GM19438 (cell line): ENCODE data around the gene AP2B1.

ENCODE experiments used
- ATAC-seq: cut with Tn5 transposase; IDR thresholded peaks from one replicate; pipeline ENCODE4 v1.9.1; 2021; ENCODE audit warnings: low read depth; ENCODE audit not compliant: unreplicated experiment

The AP2B1 gene

DNA sequence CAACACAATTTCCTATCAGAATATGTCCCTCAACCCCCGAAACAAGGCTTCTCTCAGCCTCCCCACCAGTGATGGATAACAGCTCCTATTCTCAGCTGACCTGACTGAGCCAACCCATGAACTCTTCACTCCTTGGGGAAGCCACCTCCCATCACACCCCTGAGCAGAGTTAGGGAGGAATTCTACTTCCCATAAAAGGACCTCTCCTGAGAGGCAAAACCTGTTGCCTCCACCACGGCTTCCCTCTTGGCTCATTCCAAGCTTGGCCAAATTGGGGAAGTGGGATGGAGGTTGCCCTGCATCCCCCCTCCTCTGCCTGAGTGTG, 138.6 kb downstream of the AP2B1 start:
- no peak for ATAC-seq

DNA sequence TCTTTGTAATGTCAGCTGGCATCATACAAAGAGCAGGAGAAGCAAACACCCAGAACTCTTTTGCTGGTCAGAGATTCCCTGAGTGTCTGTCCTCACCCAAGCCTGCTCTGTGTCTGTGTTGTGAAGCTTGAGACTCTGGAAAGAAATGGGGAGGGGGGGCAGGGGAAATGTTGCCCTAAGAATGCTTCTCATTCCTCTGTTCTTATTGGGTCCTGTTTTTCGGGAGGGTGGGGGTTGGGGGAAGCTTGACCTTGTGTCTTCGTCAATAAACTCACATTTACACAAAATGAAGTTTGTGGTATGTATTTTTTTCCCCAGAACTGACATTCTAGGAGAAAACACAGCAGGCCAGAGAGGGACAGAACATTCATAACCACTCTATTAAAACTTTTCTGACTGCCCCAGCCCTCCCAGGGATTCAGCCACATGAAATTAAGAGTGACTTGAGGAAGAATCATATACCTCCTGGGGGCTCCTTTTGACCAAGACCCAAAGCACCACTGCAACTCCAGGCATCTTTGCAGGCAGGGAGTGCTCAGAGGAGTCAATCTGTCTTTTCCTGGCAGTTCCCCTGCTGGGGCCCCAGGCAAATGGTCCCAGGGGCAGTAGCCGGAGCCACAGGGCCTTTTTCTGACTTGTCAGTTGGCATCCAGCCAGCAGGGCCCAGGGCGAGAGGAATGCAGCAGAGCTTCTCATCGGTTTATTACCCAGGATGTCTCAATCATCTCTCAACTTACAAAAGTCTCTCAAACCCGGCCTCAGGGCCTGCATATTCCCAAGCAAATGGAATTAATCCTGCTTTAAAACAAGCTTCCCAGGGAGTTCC, 139.2 kb downstream of the AP2B1 start:
- ATAC-seq: no peak

DNA sequence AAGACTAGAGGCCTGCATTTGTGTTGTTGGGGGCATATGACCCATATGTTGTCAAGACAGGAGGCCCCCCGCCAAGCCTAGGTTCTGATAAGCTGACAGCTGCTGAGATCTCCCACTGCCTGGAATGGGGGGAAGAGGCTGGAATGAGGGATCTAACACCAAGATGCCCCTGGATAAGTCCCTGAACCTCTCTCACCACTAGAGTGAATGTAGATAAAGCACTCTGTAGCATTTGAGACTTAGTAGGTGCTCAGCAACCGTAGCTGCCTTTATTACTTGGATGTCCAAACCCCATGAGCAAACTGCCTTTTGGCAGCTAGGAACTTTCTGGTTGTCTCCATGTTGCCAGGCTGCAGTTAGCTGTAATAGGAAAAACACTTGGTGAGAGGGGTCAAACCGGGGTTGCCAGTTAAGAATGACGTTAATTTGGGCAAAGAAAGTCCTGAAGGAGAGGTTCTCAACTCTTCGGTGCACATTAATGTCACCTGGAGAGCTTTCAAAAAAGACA, 139.9 kb downstream of the AP2B1 start:
- ATAC-seq: no peak

DNA sequence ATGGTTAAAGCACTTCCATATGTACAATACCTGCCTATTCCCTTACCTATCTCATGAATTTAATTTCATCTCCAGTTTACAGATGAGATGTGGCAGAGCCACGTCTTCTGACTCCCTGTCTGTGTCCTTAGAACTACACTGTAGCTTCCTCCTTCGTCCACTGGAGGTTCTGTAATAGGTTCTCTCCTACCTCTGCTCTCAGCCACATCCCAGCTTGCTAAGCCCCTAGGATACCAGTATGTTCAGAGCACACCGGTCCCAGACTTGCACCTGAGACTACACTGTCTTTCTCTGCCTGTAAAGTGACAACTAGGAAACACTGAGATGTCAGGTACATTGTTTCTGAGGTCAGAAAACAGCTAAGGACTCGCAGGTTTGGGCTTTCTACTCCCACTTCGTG, 140.5 kb downstream of the AP2B1 start:
- ATAC-seq: no peak

DNA sequence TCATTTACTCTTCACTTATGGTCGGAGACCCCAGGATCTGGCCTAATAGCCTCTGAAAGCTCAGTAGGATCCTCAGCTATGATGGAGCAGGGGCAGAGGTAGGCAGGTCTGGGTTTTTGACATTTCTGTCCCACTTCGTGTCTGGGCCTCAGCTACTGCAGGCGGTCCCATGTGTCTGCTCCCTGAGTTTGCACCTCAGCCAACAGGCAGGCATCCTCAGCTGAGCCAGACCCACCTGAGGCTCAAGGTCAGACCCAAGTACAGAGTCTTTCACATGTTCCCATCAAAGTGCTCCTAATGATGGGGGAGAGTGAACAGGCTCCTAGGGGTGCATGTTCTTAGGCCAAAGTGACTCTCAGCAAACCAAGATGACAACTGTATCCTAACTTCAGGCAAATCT, 141.4 kb downstream of the AP2B1 start:
- ATAC-seq: no peak

DNA sequence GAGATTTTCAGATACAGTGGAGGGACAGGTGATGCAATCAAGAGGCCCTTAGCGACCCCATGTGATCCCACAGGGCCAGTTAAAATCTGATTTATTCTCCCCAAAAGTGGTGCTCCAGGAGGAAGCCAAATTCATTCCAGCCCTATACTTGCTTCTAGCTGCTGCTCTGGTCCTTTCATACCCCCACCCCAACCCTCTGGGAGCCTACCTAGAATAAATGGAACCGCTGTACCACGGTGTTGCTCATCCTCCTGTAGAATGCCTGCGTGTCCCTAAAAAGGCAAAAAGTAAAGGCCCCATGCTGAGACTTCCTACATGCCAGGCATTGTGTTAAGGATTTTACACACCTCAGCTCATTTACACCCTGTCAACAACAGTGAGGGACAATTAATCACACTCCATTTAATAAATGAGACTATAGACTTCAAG, 142.3 kb downstream of the AP2B1 start:
- ATAC-seq: no peak

DNA sequence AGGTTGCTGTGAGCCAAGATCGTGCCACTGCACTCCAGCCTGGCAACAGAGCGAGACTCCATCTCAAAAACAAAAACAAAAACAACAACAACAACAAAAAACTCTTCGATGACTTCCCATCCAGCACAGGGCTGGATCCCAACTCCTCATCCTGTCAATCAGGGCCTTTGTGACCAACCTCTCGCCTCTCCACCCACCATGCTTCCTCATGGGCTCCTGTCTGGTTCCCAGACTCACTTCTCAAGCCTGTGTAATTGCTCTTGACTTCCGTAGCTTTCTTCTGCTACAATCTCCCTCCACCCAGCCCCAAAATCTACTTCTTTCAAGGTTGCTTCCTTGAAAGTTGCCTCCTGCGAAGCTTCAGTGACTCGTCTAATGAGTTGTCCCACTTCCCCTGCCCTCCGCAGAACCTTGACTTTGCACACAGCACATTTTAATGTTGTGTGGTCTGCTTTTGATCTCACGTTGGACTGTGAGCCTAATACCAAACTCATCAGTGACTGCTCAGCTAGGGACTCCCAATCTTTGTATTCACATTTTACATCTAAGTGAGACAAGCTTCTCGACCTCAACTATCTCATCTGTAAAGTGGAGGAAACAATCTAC, 143.4 kb downstream of the AP2B1 start:
- no peak for ATAC-seq

DNA sequence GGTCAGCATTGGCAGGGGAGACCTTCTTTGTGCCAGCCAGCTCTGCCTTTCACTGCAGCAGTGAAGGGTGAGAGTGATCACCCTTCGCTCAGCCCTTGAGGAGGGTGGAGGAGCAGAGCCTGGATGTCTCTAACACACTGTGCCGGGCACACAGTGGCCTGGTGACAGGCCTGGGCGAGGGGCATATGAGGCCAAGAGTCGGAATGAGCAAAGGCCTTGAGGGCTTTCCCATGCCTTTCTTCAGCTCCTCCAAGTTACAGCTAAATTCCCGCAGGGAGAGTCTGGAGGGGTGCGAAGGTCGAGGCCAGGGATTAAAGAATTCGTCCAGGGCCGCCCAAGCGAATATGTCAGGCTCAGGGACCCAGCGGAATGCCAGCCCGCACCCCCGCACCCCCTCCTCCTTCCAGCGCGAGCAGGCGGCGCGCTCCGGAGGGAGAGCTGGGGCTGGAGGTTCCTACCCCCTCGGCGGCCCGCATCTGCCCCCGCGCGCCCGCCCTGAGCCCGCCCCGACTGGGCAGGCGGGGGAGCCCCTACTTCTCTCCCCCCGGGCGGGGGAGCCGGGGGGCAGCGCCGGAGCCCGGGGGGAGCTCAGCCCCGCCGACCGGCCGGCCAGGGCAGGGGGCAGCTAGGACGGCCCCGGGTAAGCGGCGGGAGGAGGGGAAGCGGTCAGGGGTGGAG, 144.3 kb downstream of the AP2B1 start, which contains the start of gene RASL10B:
RASL10B (plus strand) TSS at position 401 of the 678 bp plus-strand sequence. CDS start 3,546 bp downstream, outside the sequence.
- no peak for ATAC-seq

DNA sequence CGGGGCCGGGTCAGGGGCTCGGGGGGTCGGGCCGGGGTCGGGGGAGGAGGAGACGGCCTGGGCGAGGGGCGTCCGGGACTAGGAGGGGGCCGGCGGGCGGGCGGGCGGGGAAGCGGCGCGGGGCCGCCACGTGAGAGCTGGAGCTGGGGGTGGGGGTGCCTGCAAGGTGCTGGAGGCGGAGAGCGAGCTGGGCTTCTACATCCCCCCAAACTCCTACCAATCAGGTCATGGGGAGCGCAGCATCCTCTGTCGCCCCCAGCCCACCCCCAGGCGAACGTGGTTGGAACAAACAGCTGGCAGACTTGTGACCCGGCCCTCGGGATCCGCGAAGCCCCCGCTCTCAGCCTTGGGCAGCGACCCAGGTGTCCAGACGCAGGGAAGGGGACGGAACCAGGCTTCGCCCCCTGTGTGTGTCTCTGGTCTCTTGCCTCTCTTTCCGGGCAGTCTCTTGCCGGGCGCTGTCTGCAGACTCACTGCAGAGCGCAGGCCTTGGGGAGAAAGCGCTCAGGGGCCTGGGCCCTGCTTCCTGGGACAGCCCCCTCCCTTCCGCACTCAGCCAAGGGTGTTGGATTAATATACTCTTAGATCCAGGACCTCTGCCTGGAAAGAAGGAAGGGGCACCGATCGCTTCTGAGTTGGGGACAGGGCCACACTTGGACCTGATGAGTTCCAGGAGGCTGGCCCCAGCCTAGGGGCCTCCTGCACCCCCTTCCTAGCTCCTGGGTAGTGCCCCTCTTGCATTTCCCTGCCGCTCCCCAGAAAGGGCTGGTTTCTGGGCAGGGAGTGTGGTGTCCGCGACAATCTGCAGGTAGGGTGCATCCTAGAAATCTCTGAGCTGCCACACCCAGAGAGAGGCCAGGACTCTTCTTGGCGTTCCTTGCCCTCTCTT, 145.0 kb downstream of the AP2B1 start:
- ATAC-seq: no peak

DNA sequence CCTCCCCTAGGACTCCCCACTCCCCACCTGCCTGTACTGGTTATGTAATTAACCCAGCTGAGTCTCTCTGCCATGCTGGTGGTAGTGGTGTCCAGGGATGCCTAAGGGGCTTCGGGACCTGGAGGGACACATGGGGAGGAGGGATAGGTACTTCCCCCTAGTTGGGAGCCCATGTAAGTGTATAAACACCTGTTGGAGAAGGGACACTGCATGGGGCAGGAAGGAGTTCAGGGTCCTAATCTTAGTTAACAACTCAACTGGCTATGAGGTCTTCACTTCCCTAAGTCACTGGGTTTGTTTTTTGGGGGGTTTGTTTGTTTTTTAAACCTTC, 145.6 kb downstream of the AP2B1 start:
- no peak for ATAC-seq

DNA sequence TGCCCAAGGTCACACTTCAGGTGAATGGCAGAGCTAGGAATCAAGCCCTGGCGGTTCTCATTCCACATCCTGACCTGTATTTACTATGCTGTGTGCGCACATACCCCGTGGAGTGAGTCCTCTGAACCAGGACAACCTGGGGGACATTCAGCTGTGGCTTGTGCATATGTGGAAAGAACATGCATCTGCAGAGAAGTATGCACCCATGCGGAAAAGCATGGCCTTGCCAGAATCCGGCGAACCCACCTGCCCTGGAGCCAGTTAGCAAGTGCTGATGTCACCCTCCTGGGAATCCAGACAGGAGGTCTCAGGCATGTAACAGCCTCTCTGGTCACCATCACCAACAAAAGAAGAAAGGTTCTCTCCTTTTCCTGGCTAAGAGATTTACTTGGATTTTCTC, 146.2 kb downstream of the AP2B1 start:
- no peak for ATAC-seq

DNA sequence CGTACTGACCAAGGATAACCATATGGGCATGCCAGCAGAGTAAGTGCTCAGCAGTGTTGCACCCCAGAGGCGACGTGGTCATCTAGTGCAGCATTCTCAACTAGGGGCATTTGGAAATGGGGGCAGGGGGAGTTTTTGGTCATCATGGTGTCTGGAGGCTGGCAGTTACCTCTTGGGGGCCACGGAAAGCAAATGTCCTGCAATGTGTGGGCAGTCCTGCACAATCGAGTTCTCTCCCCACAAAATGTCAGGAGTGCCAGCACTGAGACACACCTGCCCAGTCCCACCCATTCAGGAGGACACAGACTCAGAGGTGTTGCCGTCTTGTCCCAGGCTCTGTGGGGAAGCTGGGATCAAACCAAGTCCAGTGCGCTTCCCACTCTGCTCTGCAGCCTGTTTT, 147.3 kb downstream of the AP2B1 start:
- no peak for ATAC-seq

DNA sequence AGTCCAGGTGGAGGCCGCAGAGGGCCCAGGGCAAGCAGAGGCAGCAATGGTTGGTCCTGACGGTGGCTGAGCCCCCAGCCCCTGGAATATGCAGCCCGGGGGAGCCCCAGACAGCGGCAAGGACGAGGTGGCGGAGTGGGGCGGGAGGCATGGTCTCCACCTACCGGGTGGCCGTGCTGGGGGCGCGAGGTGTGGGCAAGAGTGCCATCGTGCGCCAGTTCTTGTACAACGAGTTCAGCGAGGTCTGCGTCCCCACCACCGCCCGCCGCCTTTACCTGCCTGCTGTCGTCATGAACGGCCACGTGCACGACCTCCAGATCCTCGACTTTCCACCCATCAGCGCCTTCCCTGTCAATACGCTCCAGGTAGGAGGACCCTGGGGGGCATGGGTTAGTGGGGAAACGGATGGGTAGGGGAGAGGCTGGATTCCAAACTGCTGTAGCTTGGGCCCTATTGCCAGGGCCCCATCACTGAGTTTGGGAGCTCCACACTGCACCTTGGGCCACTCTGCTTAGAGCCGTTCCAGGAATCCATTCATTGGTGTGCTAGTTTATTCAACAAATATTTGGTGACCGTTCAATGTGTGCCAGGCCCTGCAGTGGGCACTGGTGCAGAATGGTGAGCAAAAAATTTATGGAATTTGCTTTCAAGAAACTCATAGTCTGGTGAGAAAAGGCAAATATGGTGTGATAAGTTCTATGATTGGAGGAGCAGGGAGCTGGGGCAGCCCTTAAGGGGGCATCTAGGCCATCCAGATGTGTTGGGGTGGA, 148.1 kb downstream of the AP2B1 start:
- no peak for ATAC-seq

DNA sequence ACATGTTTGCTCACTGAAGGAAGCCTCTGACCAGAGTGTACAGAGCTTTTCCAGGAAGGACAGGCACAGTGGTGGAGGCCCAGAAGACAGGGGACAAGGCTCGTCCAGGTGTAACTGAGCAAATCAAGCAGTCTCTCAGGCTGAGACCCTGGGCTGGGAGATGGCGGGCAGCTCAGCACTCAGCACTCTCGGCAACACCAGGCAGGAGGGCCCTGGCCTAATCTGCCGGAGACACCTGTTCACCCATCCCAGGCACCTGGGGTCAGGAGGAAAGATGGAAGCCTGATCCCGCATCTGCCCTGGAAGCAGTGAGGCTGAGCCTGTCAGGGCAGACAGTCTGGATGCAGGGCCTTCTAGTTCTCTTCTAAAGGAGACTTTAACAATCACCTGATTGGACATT, 149.1 kb downstream of the AP2B1 start:
- ATAC-seq: no peak

DNA sequence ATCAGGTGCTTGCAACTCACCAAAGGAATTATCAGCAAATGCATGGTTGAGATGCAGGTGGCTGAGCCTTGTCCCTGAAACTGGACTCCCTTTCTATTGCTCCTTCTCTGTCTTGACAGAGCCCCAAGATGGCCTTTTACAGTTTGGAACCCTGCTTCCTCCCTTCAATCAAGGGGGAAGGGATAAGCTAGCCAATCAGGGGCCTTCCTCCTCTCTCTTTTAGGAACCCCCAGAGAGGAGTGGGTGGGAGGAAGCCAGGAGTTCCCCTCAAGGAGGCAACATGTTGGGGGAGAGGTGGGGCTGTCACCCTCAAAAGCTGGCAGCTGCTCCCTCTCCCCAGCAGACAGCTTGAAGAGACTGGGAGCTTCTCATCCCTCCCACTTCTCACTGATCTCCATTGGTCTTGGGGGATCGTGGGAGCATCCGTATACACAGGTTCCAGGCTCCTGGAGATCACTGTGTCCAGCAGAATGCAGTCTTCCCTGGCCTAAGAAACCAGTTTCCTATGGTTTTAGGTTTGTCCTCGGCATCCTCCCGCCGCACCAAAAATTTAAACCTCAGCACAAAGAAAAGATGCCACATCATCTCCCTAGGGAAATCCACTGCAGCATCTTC, 151.5 kb downstream of the AP2B1 start:
- no peak for ATAC-seq

DNA sequence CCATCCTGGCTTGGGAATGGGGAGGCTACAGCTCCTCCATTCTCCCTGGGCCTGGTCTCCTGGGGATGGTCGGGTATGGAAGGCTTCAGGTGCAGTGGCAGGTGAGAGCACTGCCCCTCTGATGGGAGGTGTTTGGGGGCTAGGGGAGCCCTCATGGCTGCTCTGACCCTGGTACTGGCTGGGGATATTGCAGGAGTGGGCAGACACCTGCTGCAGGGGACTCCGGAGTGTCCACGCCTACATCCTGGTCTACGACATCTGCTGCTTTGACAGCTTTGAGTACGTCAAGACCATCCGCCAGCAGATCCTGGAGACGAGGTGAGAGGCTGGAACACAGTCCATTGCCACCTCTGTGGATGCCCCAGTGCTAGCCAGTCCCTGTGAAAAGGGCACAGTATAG, 153.1 kb downstream of the AP2B1 start:
- ATAC-seq: no peak

DNA sequence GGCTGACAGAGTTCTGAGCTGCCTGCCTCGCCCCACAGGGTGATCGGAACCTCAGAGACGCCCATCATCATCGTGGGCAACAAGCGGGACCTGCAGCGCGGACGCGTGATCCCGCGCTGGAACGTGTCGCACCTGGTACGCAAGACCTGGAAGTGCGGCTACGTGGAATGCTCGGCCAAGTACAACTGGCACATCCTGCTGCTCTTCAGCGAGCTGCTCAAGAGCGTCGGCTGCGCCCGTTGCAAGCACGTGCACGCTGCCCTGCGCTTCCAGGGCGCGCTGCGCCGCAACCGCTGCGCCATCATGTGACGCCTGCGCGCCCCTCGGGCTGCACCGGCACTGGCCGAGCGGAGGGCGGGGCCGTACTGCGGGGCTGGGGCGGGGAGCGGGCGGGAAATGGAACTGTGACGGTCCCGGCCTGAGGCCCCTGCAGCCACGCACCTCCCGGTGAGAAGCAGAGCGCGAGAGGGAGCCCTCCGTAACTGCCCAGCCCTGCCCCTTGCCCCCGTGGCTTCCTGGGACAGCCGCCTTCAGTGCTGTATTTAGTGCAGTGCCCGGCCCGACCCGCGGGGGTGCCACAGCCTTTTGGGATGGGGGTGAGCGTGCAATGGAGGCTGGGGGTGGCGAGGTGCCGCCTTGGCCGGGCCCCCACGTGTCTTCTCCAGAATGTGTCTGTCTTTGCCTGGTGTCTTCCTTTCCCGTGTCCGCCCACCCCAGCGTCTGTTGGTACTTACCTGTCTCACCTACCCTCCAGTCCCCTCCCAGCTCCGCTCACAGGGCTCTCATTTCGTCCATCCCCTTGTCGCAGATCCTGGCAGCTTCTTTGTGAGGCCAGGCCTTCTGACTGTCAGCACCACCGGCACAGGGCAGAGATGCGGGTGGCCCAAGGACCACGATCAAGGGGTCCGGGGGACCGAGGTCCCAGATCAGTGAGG, 154.1 kb downstream of the AP2B1 start:
- ATAC-seq: no peak

DNA sequence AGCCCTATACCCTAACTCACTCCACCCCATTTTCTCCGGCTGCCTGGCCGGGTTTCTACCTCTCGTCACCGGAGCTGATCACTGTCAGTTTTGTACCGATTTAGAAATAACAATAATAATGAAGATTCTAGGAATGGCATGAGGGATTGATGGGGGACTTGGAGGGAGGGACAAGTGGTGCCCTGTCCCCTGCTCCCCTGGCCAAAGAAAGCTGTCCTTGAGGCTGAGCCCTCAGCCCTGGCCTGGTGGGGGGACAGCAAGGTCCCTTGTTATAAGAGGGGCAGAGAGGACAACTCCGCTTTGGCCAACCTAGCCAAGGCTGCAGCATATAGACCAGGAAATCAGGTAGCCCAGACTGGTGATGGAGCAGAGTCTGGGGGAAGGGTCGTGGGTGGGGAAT, 155.4 kb downstream of the AP2B1 start:
- no peak for ATAC-seq
